Peyer's patch (tissue), 4 donors: ENCODE measurements around the gene DAPK1.

Experiments used
- CTCF ChIP-seq, 6 experiments: fragments of 450-650 bp in 4 of 6; fragments of 200-600 bp in 2 of 6; sonication (generic) in 1 of 6; IDR thresholded peaks; one replicate each; pipeline ENCODE4 v1.5.1; 2017 to 2019; ENCODE audit warnings: antibody characterized with exemption in 6 of 6, mild to moderate bottlenecking in 3 of 6, moderate library complexity in 1 of 6
- POLR2A ChIP-seq, 2 donors: fragments of 450-650 bp; IDR thresholded peaks; one replicate each; pipeline ENCODE4 v1.5.1; 2017; ENCODE audit warnings: antibody characterized with exemption in 2 of 2, mild to moderate bottlenecking in 2 of 2, moderate library complexity in 2 of 2

- TF ChIP-seq CTCF (IDR thresholded peaks at IDR 0.05): no peak
- TF ChIP-seq POLR2A (IDR thresholded peaks at IDR 0.05): no peak
Observed at GRCh38 chr9:87525546-87526303, 28.1 kb downstream of the DAPK1 start.
